Posterior cingulate gyrus (tissue), 11 donors: Measurements from ENCODE around the gene SCYGR5.
"Not testable (repeated sequence)": the region's sequence is repeated elsewhere in the genome, so short reads cannot be mapped to it uniquely, and the experiment has no call there.

Source experiments
- DNase-seq, 10 donors: peaks; one replicate each; pipeline versions ENCODE4 v3.0.0 to v3.0.0-alpha.2; 2020 to 2021; ENCODE audit warnings: mixed read lengths in 3 of 10
- intact Hi-C: fragments of 100-400 bp; cut with DNase I; formaldehyde crosslinking; loops from one replicate; pipeline ENCODE4 v1.15.1; 2023

SCYGR5 gene

DNA sequence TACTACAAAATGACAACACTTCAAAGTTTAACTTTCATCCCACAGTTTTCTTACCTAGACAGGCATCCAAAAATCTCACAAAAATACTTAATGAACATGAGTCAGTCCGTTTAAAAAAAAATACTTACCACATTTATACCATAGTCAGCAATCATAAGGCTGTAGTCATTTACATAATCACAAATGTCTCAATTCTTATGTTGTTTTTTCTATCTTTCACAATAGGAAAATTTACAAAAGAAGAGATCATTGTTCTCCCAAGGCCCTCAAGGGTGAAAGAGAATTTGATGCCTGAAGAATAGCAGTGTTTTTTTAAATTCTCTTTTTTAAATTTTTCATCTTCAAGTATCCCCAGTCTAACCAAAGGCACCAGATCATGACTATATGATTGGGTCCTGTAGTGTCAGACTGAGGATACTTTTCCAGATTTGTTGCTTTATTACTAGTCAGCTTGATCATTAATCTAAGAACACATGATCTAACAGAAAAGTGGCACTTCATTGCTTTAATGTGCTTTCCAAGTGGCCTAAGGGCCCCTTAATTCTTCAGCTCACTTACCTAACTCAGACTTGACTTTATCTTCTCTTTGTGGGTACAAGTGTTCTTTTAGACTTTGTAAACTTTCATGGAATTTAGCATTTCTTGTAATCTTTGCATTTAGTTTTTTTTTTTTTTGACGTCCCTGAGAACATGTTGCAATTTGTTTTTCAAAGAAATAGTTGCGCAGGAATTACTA is 4.7 kb downstream of the SCYGR5 start:
- intact Hi-C loops, result no loop called here
- no peak for DNase-seq

DNA sequence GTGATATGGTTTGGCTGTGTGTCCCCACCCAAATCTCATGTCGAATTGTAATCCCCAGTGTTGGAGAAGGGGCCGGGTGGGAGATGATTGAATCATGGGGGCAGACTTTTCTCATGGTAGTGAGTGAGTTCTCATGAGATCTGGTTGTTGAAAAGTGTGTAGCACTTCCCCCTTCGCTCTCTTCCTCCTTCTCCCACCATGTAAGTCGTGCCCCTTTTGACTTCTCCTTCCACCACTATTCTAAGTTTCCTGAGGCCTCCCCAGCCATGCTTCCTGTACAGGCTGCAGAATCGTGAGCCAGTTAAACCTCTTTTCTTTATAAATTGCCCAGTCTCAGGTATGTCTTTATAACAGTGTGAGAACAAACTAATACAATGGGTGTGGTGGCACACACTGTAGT is 7.0 kb downstream of the SCYGR5 start:
- DNase-seq, intact Hi-C loops: not testable (repeated sequence)

DNA sequence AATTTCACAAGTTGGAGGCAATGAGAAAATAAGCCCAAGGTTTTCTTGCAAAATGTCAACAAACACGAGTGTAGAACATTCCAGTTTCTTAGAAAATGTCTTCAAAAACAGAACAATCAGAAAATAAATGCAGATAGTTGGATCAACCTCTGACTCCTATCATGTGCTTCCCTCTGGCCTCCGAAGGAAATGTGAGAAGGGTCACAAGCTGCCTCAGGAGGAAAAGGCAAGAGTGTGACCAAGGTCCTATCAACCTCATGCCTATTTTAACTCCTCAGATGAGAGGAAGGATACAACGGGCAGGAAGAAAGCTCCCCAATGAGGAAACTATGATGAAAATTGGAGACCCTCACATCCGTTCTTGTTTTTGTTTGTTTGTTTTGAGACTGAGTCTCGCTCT is 7.9 kb downstream of the SCYGR5 start:
- intact Hi-C loops, result no loop called here
- DNase-seq, result no peak

DNA sequence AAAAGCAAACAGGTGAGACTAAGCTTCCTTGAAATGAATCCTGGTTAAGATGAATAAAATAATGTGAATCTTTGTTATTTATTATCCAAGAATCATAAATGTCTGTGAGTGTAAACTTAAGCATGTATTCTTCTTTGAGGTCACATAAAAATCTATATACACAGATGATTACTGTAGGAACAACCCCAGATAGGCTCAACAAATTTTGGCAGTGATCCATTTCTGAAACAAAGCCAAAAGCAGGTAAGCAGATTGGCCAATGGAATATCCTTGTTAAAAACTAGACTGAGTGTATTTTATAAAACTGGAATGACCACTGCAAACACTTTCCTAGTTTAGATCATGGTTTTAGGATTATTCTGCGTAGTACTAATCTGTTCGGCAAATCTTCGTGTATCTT is 11.3 kb downstream of the SCYGR5 start:
- DNase-seq, result no peak
- intact Hi-C loops, result no loop called here

DNA sequence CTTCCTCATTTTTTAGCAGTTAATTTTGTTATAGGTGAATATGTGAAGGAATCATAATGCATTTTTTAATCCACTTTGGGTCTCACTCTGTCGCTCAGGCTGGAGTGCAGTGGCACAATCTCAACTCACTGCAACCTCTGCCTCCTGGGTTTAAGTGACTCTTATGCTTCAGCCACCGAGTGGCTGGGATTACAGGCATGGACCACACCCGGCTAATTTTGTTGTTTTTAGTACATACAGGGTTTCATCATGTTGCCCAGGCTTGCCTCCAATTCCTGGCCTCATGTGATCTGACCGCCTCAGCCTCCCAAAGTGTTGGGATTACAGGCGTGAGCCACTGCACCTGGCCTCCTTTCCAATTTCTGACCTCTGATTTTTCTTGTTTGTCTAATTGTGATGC is 17.7 kb downstream of the SCYGR5 start:
- intact Hi-C loops, result no loop called here
- no peak for DNase-seq

DNA sequence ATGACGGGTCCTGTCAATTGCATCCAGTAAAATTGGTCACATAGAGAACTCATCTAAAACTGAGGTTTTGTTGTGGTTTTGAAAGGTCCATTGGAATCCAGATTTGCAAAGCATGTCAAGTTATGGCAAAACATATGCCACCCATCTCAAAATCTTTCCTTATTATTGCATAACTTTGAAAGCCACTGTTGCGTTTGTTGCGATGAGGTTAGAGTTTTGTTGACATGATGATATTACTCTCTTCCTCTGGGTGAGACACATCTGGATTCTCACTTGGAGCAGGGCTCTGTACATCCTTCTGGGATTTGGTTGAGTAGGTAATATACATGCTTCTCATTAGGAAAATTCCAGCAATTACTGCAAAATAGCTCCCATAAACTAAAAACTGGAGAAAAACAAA is 20.6 kb downstream of the SCYGR5 start:
- DNase-seq, result no peak
- intact Hi-C loops, result no loop called here

DNA sequence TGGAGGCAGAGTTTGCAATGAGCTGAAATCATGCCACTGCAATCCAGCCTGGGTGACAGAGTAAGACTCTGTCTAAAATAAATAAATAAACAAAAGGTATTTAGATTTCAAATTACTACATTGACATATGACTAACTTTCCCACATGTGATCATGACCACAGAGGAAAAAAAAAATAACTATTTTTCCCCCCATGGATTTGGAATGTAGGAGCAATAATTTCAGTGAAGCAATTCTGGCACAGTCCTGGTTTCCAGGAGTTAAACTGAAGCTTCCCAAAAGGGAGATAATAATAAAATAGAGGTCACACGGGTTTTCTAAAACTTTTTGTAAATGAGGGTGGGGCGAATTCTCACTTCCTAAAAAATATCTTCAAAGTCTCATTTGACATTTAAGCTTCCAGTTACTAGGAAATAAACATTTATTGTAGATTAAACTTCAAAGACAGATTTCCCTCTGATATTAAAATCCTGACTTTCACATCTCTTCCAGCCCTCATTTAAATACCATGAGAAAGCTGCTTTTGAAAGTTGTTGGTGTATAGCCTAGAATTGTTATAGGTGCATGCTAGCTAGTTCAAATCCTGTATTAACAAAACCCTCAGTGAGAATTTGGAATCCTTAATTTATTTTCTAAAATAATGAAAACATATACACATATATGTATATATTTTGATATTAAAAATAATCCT is 30.5 kb downstream of the SCYGR5 start:
- no peak for DNase-seq
- intact Hi-C loops, result no loop called here

DNA sequence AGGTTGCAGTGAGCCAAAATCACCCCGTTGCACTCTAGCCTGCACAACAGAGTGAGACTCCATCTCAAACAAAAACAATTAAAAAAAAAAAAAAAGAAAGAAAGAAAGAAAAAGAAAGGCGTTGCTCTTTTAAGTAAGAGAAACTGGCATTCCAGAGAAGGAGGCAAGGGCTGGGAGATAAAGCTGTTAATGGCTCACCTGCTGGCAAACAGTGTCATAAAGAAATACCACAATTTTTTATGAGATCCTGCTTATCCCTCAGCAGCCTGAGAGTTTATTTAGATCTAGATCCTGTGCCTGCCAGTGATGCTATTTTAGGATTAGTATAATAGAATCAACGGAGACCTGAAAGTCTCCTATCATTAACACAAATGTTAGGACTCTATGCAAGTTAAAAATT is 35.0 kb downstream of the SCYGR5 start:
- intact Hi-C loops, result no loop called here
- no peak for DNase-seq

DNA sequence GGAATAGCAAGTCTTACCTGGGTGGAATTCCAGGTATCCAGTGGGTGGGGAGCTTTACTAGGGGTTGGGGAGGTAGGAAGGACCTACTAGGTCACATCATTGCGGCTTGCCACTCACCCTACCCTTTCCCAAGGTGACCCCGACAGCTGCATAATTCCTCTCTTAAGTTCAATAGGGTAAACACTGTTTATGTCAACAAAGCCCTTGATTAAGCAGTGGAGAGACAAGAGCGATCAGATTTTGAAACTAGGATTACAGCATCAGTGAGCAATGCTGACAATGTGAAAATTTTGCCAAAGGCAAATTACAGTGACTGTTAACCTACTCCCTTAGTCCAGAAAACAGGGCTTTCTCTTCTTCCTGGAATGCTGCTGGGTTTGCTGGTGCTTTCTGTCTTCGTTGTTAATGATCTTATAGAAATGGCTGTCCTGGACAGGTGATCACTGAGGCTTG is 36.7 kb downstream of the SCYGR5 start:
- intact Hi-C loops, result no loop called here
- DNase-seq, result no peak

DNA sequence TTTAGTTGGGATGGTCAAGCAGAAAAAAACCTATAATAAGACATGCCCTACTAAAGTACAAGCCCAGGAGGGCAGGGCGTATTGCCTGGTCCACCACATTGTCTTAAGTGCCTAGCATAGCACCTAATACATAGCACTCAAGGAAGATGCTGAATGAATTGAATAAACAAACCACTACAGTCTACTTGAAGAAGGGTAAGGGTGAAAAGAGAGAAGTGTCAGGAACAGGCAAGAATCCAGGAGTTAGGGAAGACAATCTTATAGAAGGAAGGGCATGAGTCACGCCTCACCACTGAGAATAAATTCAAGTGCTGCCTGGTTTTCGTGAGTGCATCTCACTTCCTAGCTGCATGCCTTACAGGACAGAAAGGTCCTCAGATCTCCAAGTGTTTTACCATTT is 37.4 kb downstream of the SCYGR5 start:
- intact Hi-C loops, result no loop called here

DNA sequence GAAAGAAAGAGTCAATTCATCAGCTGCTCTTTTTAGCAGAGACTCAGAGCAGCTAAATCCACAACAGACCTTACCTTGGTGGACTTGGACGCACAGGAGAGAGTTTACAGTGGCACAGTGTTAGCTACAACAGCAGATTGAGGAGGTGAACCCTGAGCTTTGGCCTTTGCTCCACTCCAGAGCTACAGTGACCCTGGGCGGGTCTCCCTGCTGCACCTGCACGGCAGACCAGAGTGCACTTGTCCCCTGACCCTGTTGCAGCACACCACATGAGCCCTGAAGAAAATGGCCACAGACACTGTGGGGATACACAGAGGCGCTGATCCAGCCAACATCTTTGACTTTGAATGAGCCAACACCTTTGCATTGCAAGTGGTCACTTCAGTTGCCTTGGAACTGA is 40.3 kb downstream of the SCYGR5 start:
- no peak for DNase-seq

More for the DNA sequence above, 37.4 kb downstream of the SCYGR5 start:
- no peak for DNase-seq

DNA sequence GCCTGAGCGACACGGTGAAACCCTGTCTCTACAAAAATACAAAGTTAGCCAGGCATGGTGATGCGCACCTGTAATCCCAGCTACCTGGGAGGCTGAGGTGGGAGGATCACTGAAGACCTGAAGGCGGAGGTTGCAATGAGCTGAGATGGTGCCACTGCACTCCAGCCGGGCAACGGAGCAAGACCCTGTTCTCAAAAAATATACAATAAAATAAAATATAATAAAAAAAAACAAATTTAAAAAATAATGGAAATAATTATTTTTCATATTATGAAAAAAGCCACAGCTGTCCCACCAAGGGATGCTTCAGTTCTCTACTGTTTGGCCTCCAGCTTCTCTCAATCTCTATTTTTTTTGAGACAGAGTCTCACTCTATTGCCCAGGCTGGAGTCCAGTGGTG is 40.8 kb downstream of the SCYGR5 start:
- intact Hi-C loops, result no loop called here
- DNase-seq, result no peak

More for the DNA sequence above, 40.3 kb downstream of the SCYGR5 start:
- intact Hi-C loops, result no loop called here

DNA sequence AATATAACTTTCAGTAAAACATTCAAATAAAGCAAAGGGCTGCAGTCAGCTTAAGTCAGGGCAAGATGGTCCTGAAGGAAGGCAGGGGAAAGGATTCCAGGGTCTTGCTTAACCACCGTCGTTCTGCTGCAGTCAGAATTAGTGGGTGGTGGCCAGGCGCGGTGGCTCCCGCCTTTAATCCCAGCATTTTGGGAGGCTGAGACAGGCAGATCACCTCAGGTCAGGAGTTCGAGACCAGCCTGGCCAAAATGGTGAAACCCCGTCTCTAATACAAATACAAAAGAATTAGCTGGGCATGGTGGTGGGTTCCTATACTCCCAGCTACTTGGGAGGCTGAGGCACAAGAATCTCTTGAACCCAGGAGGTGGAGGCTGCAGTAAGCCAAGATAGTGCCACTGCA is 44.4 kb downstream of the SCYGR5 start:
- intact Hi-C loops, result no loop called here
- no peak for DNase-seq

DNA sequence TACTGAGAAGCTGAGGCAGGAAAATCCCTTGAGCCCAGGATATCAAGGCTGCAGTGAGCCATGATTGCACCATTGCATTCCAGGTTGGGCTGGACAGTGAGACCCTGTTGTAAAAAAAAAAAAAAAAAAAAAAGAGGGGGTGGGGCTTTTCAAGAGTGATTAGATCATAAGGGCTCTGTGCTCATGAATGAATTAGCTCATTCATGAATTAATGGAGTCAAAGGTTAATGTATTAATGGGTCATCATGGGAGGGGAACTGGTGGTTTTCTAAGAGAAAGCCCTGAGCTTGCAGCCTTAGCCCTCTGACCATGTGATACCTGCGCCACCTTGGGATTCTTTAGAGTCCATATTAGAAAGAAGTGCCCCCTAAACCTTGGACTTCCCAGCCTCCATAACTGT is 46.7 kb downstream of the SCYGR5 start:
- DNase-seq, result no peak
- intact Hi-C loops, result no loop called here

DNA sequence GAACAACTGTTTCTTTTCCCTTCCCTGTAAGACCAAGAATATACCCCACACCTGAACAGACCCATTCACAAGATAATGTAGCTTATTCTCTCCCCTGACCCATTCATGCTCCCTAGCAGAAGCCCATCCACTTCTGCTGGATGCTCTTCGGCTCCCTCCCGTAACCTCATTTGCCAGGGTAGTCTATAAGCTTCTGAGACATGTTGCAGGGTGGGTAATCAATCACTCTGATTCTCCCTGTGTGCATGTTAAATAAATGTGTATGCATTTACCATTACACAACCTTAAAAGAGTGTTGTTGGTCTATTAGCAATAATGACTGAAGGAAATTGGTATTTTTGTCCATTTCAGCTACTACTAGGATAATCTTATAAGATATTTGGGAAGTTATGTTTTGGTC is 49.9 kb downstream of the SCYGR5 start:
- intact Hi-C loops, result no loop called here

More for the DNA sequence above, 49.9 kb downstream of the SCYGR5 start:
- no peak for DNase-seq
